ENCODE measurements around the gene VWA7.

The VWA7 gene

DNA sequence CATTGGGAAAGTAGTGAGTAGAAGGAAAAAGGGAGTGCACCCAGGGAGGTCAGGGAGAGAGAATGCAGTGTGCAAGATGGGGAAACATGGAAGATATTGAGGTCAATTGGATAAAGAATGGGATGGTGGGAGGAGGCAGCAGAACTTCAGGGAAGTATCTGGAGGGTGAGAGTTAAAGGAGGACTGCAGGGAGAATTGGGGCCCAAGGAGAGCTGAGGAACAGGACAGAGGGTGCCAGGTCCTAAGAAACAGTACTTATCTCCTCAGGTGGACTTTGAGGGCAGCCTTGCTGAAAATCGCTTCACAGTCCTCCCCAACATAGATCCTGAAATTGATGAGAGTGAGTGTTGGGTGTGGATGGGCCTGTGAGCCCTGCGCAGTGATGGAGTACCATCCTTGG lies 18.8 kb downstream of the VWA7 start:
- no peak overlapping the region for H3K4me3 ChIP-seq (replicated peaks; ENCODE audit: low read depth, low read length)
- TF ChIP-seq, protein P1, sequence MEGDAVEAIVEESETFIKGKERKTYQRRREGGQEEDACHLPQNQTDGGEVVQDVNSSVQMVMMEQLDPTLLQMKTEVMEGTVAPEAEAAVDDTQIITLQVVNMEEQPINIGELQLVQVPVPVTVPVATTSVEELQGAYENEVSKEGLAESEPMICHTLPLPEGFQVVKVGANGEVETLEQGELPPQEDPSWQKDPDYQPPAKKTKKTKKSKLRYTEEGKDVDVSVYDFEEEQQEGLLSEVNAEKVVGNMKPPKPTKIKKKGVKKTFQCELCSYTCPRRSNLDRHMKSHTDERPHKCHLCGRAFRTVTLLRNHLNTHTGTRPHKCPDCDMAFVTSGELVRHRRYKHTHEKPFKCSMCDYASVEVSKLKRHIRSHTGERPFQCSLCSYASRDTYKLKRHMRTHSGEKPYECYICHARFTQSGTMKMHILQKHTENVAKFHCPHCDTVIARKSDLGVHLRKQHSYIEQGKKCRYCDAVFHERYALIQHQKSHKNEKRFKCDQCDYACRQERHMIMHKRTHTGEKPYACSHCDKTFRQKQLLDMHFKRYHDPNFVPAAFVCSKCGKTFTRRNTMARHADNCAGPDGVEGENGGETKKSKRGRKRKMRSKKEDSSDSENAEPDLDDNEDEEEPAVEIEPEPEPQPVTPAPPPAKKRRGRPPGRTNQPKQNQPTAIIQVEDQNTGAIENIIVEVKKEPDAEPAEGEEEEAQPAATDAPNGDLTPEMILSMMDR (IDR thresholded peaks at IDR 0.05; ENCODE audit: low read length, missing control alignments), result no peak
- DNase-seq (ENCODE audit: low read depth), result no peak

DNA sequence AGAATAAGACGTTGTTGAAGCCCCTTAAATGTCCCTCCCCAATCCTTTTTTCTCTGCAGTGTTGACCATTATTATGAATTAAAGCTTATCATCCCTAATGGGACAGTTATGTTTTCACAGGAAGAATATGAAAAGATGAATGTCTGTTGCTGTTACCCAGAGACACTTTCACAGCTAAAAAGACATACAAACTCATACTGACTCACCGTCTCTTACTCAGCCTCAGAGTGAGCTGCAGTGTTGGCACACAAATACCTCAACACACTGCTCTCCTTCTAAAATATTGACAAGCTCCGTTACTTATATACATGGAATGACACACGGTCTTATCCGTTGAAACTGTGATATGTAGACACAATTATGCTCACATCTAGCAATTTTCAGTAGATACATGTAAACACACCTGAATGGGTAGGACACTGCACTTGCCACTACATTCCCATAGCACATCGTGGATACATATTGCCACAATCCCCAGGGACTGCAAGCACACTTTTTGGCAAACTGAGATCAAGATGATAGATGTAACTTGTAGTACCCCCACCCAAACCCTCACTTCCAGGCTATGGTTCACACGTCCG lies 24.3 kb downstream of the VWA7 start:
- peak; percentile 63 for DNase-seq (ENCODE audit: low read depth)
- no peak overlapping the region for H3K4me3 ChIP-seq (replicated peaks; ENCODE audit: low read depth, low read length)
- TF ChIP-seq, protein P1 (IDR thresholded peaks at IDR 0.05; ENCODE audit: low read length, missing control alignments), result no peak

DNA sequence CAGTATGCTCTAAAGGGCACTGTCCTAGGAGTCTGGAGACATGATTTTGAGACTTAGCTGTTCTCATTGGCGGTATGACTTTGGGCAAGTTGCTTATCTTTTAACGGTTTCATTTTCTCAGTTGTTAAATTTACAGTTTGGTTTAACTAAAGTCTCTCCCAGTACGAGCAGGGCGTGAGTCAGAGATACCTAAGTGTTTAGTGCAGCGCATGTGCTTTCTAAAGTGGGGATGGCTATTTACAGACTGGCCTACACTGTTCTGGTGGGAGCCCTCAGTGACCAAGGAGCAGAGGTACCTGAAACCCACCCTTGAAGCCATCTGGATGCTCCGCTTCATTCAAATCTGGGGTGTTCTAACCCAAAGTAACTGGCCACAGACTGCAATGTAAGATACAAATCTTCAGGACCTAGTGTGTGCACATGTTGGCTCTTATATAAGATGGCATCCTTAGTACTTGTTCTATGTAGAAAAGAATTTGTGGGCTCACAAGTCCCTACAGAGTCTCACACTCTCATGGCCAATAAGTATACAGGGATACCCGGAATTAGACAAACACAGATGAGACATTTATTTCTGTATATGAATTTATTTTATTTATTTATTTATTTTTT lies 26.6 kb downstream of the VWA7 start:
- H3K4me3 ChIP-seq (replicated peaks; ENCODE audit: low read depth, low read length), result no peak overlapping the region
- DNase-seq (ENCODE audit: low read depth), result no peak
- TF ChIP-seq, protein P1 (IDR thresholded peaks at IDR 0.05; ENCODE audit: low read length, missing control alignments), result no peak

DNA sequence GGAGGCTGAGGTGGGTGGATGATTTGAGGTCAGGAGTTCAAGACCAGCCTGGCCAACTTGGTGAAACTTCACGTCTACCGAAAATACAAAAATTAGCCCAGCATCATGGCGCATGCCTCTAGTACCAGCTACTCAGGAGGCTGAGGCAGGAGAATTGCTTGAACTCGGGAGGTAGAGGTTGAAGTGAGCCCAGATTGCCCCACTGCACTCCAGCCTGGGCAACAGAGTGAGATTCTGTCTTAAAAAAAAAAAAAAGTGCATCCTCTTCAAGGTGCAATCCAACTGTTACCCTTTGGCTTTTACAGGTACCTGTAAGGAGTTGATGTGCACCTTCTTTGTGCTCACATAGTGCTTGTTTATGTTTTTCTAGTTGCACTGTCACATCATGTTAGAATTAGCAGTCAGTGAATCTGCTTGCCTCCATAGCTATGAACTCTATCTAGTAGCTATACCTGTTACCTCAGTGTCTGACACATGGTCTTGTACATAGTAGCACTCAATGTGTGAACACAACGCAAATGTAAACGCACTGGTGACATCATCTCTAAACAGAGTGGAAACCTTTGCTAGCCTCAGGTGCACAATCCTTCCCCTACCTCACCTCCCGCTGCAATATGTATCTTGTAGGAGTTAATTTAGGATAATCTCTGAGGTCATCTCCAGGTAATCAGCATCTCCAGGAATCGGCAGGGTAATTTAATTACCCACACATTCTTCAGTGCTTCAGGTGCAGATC lies 27.7 kb downstream of the VWA7 start:
- no peak overlapping the region for H3K4me3 ChIP-seq (replicated peaks; ENCODE audit: low read depth, low read length)
- TF ChIP-seq, protein P1 (IDR thresholded peaks at IDR 0.05; ENCODE audit: low read length, missing control alignments), result no peak
- no peak for DNase-seq (ENCODE audit: low read depth)

DNA sequence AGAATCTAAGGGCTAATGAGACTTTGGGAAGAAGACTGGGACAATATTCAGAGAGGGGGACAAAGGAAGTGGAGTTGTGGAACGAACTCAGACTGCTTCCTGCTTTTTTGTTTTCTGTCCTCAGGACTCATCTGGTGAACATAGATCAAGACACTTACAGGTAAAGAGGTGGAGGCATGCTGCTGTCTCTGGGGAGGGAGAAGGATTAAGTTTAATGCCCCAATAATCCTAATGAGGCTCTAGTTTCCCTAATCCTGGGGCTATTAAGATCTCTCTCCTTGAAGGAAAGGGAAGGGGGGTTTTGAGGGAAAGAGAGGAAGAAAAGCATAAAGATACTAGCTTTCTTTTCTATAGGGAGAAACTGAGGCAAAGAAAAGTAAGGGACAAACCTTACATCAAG lies 32.7 kb downstream of the VWA7 start:
- DNase-seq (ENCODE audit: low read depth), result no peak
- no peak overlapping the region for H3K4me3 ChIP-seq (replicated peaks; ENCODE audit: low read depth, low read length)
- TF ChIP-seq, protein P1 (IDR thresholded peaks at IDR 0.05; ENCODE audit: low read length, missing control alignments), result no peak

DNA sequence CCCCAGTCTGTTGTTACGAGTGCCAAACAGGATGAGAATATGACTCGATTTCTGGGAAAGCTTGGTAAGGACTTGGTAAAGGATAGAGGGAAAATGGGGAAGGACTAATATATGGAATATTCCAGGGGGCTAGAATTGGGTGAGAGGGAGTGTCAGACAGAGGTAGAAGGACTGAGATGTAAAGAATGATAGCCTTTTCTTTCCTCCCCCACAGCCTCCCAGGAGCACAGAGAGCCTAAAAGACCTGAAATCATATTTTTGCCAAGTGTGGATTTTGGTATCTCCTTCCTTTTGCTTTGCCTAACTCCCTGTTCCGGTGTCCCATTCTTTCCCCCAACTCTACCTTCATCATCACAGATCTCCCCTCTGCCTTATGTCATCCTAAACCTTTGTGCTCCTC lies 34.2 kb downstream of the VWA7 start:
- TF ChIP-seq, protein P1 (IDR thresholded peaks at IDR 0.05; ENCODE audit: low read length, missing control alignments), result no peak
- no peak for DNase-seq (ENCODE audit: low read depth)
- H3K4me3 ChIP-seq (replicated peaks; ENCODE audit: low read depth, low read length), result no peak overlapping the region

Data from fibroblast of pulmonary artery (primary cell).